Measurements from ENCODE around the gene DLST. TPM values are rescaled to one million over a fixed set of nuclear protein-coding genes. Genes with fewer than 3 reads are reported as not detected.

Gene DLST
- total and polyA plus RNA-seq, 2 of the 4 experiments (the other 2 are of a cell fraction): 58.6 to 119 TPM

- Histone ChIP-seq H3K4ac (ENCODE audit: low read depth, low read length) (peak overlapping the region; percentile 26; the same call in 1 of the 2 replicates), H4K91ac (ENCODE audit: insufficient read depth, low read depth, low read length) (no peak overlapping the region), H4K8ac (ENCODE audit: low read depth in 2 of 2, low read length in 2 of 2) (peak overlapping the region in 1 of 2 experiments; percentile 54; a peak in 2 of 4 replicates), H3K4me2 (ENCODE audit: low read depth, low read length) (no peak overlapping the region), H4K5ac (ENCODE audit: low read depth, low read length) (peak overlapping the region; percentile 54; the same call in 1 of the 2 replicates), H3K9me3 (ENCODE audit: control insufficient read depth, insufficient read depth, low read length) (no peaks in the 10 kb centered on the region), H3K4me3 (ENCODE audit: insufficient read depth, low read depth, low read length) (no peak overlapping the region), H3K56ac (ENCODE audit: extremely low read depth, insufficient read depth, low read length) (no peak overlapping the region), H3K18ac (ENCODE audit: low read depth, low read length) (peak overlapping the region; percentile 16; the same call in 1 of the 2 replicates), H3K27ac (ENCODE audit: insufficient read depth, low read length) (no peak overlapping the region; the same call in 1 of the 2 replicates), H3K9me1 (ENCODE audit: insufficient read depth, low read length) (peaks cover 17% of the 10 kb centered on the region), H2BK120ac (ENCODE audit: low read depth, low read length) (no peak overlapping the region), H3K14ac (replicated peaks; ENCODE audit: low read depth, low read length) (no peak overlapping the region), H3K9ac (ENCODE audit: low read depth, low read length) (no peak overlapping the region), H3K23ac (ENCODE audit: low read depth, low read length) (no peak overlapping the region), H2AK5ac (ENCODE audit: low read depth, low read length) (no peak overlapping the region), H3K36me3 (ENCODE audit: control insufficient read depth, insufficient read depth, low read length) (no peaks in the 10 kb centered on the region), H2BK15ac (ENCODE audit: low read depth, low read length) (no peak overlapping the region), H3K79me1 (ENCODE audit: low read depth in 1 of 2, low read length in 2 of 2) (no peaks in the 10 kb centered on the region), H2AFZ (replicated peaks; ENCODE audit: low read length, poor library complexity) (peak overlapping the region; percentile 77), H2BK20ac (ENCODE audit: low read depth, low read length) (no peak overlapping the region), H2BK5ac (ENCODE audit: low read depth, low read length, poor library complexity, severe bottlenecking) (no peak overlapping the region), H4K20me1 (ENCODE audit: insufficient read depth, low read length) (no peaks in the 10 kb centered on the region), H3K4me1 (ENCODE audit: control insufficient read depth, insufficient read depth, low read length) (peaks cover 23% of the 10 kb centered on the region), H3K27me3 (ENCODE audit: control insufficient read depth, insufficient read depth, low read length) (no peaks in the 10 kb centered on the region), H2AK9ac (replicated peaks; ENCODE audit: low read depth, low read length, poor library complexity) (peak overlapping the region; percentile 15)
- ChIA-PET POLR2A (ENCODE audit: unreplicated experiment) (no interaction called here), CTCF (no interaction called here)
- in situ Hi-C loops (cut with MboI; ENCODE audit: low sequenced_read_pairs): no loop called here
- dilution Hi-C loops (cut with HindIII; ENCODE audit: low sequenced_read_pairs, unreplicated experiment): no loop called here
- TF ChIP-seq SMC3 (IDR thresholded peaks at IDR 0.05; ENCODE audit: low read depth, low read length) (no peak), POLR2A (IDR thresholded peaks at IDR 0.05; ENCODE audit: low read depth, low read length) (no peak), RCOR1 (IDR thresholded peaks at IDR 0.05; ENCODE audit: insufficient replicate concordance, low read length) (no peak), FOS (IDR thresholded peaks at IDR 0.05; ENCODE audit: low read depth, low read length) (no peak), CEBPB (IDR thresholded peaks at IDR 0.05; ENCODE audit: low read depth, low read length) (no peak)
- intact Hi-C loops (cut with micrococcal nuclease): no loop called here
- DNase-seq: peak; percentile 33
- no TSS peak for BruUV-seq (replicated peaks)
- WGBS, 2 experiments (ENCODE audit: extremely low coverage in 2 of 2, insufficient read length in 1 of 2): no CpG with 5 or more reads among the region's 9 CpGs
- no peak for ATAC-seq (ENCODE audit: low read depth)
Measured at GRCh38 chr14:74935360-74935680, 53.6 kb downstream of the DLST start.

Measured in IMR-90 (cell line).